Smooth muscle cell (in vitro differentiated cells): ENCODE results near the gene NDUFB6. TPM values are rescaled to one million over a fixed set of nuclear protein-coding genes. Genes with fewer than 3 reads are reported as not detected.

Experiments used
- DNase-seq: peaks from one replicate; lab custom pipeline; 2025; ENCODE audit not compliant: unreplicated experiment; lab: John Stamatoyannopoulos, UW
- H2AFZ ChIP-seq: fragments of 200-600 bp; sonication (generic); 2 replicates; pipeline ENCODE4 v1.6.0; 2016; ENCODE audit warnings: antibody characterized with exemption, low read depth, mild to moderate bottlenecking
- H3F3A ChIP-seq: fragments of 200-600 bp; sonication (generic); 2 replicates; pipeline ENCODE4 v1.6.0; 2017; ENCODE audit warnings: antibody characterized with exemption, low read depth
- H3K27ac ChIP-seq: fragments of 200-600 bp; sonication (generic); 2 replicates; pipeline ENCODE4 v1.5.1; 2016; ENCODE audit warnings: low read depth, mild to moderate bottlenecking
- H3K27me3 ChIP-seq: fragments of 200-600 bp; sonication (generic); 2 replicates; pipeline ENCODE4 v1.6.1; 2016; ENCODE audit warnings: low read depth, mild to moderate bottlenecking
- H3K36me3 ChIP-seq: fragments of 200-600 bp; sonication (generic); 2 replicates; pipeline ENCODE4 v1.5.1; 2016; ENCODE audit warnings: low read depth
- H3K4me1 ChIP-seq: fragments of 200-600 bp; sonication (generic); 2 replicates; pipeline ENCODE4 v1.5.1; 2016; ENCODE audit warnings: low read depth
- H3K4me2 ChIP-seq: fragments of 200-600 bp; sonication (generic); 2 replicates; pipeline ENCODE4 v1.6.0; 2016; ENCODE audit warnings: mild to moderate bottlenecking
- H3K4me3 ChIP-seq: fragments of 200-600 bp; sonication (generic); 2 replicates; pipeline ENCODE4 v1.5.1; 2016; ENCODE audit warnings: mild to moderate bottlenecking
- H3K79me2 ChIP-seq: fragments of 200-600 bp; sonication (generic); 2 replicates; pipeline ENCODE4 v1.6.0; 2016; ENCODE audit warnings: low read depth, mild to moderate bottlenecking
- H3K9ac ChIP-seq: fragments of 200-600 bp; sonication (generic); 2 replicates; pipeline ENCODE4 v1.6.0; 2016; ENCODE audit warnings: low read depth
- H3K9me3 ChIP-seq: fragments of 200-600 bp; sonication (generic); replicated peaks from 2 replicates; pipeline ENCODE4 v1.5.1; 2016; ENCODE audit warnings: low read depth
- H4K20me1 ChIP-seq: fragments of 200-600 bp; sonication (generic); 2 replicates; pipeline ENCODE4 v1.6.0; 2016; ENCODE audit warnings: low read depth
- WGBS: methylation state at CpG from one replicate; pipeline ENCODE4 v1.1.7; 2016; ENCODE audit warnings: low lambda C conversion rate; 5-methylcytosine and 5-hydroxymethylcytosine counted together
- polyA plus RNA-seq: library from polyadenylated mRNA; unstranded; fragments of >200 nt; fragmentation: Nextera tagmentation; extraction: Ambion mirVana; gene quantifications from 2 replicates; pipeline ENCODE4 v1.2.1, GENCODE V29; 2016
- total RNA-seq: library from RNA; depleted of rRNA; stranded (reverse); fragments of >200 nt; gene quantifications from 2 replicates; pipeline ENCODE4 v1.2.3, GENCODE V29; 2014
- TF ChIP-seq, protein P1 (sequence below): fragments of 200-600 bp; sonication (generic); IDR thresholded peaks from 2 replicates; pipeline ENCODE4 v1.5.1; 2017; ENCODE audit warnings: borderline replicate concordance, mild to moderate bottlenecking, antibody characterized with exemption; ENCODE audit not compliant: insufficient read depth, poor library complexity, severe bottlenecking

Gene NDUFB6
- total and polyA plus RNA-seq, 2 experiments from 2014 or later, result 162 to 172 TPM

DNA sequence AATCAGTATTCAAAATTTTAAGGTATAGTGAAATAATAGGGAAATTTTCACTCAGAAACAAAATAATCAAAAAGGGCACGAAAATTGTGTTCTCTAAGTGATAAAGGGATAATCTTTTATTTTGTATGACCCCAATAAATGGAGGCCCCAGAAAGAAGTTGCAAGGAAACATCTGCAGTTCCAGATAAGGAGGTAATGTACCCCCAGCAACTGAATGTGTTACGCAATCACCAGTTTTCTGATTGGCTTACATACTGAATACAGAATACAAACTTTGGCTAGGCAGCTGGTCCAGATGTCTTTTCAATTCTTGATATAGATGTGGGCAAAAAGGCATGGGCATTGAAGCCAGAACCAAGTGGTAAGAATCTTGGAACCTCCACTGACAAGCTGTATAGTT lies 18.9 kb downstream of the NDUFB6 start:
- Histone ChIP-seq H4K20me1 (peaks cover 17% of the 10 kb centered on the region), H3K79me2 (peaks cover 32% of the 10 kb centered on the region), H3K9ac (no peak overlapping the region), H3K36me3 (no peaks in the 10 kb centered on the region), H3K9me3 (no peaks in the 10 kb centered on the region), H3F3A (peaks cover 7% of the 10 kb centered on the region), H3K27ac (peak overlapping the region; percentile 94), H2AFZ (no peak overlapping the region), H3K4me1 (no peaks in the 10 kb centered on the region), H3K4me2 (no peak overlapping the region), H3K4me3 (no peak overlapping the region), H3K27me3 (no peaks in the 10 kb centered on the region)
- 83% methylated on average over 2 of the region's 2 CpGs for WGBS
- DNase-seq, result no peak
- TF ChIP-seq, protein P1, sequence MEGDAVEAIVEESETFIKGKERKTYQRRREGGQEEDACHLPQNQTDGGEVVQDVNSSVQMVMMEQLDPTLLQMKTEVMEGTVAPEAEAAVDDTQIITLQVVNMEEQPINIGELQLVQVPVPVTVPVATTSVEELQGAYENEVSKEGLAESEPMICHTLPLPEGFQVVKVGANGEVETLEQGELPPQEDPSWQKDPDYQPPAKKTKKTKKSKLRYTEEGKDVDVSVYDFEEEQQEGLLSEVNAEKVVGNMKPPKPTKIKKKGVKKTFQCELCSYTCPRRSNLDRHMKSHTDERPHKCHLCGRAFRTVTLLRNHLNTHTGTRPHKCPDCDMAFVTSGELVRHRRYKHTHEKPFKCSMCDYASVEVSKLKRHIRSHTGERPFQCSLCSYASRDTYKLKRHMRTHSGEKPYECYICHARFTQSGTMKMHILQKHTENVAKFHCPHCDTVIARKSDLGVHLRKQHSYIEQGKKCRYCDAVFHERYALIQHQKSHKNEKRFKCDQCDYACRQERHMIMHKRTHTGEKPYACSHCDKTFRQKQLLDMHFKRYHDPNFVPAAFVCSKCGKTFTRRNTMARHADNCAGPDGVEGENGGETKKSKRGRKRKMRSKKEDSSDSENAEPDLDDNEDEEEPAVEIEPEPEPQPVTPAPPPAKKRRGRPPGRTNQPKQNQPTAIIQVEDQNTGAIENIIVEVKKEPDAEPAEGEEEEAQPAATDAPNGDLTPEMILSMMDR, result no peak

DNA sequence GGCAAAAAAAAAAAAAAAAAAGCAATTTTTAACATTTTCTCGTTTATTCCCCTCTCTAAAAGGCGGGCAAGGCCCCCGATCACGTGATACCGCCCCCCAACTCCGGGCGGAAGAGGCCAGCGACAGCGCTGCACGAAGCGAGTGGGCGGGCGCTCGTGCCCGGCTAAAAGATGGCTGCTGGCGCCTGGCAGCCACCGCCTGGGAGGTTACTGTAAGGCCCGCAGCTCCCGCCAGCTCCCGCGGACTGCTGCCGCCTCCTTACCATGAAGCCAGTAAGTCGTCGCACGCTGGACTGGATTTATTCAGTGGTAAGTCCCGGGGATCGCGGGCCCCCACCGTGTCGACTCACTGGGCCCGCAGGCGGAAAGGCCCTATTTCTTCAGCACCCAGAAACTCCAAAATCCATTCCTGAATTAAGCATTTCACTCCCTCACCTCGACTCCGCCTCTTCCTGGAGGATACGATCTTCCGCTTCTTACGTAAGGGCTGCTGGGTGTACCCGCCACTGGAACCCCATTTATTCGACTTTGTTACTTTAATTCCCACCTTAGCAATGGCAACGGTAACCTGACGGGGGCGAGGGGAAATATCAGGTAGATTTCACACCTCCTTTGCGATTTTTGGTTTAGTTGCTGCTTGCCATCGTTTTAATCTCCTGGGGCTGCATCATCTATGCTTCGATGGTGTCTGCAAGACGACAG lies 20.6 kb downstream of the NDUFB6 start, which contains the start of the genes SMIM27 and TOPORS:
Gene SMIM27, plus strand, starts transcription at position 156 of the 701 bp plus-strand sequence. Its CDS starts 108 bp downstream, at position 264.
Gene TOPORS, minus strand, starts transcription at position 415 of the 701 bp plus-strand sequence. Its CDS starts 150 bp downstream, at position 265.
- H3K9me3 ChIP-seq, result no peaks in the 10 kb centered on the region
- H3K4me2 ChIP-seq, result peak within 1 kb of the TSS; percentile 95
- TF ChIP-seq, protein P1, result no peak
- peak; percentile 74 for DNase-seq
- H3F3A ChIP-seq, result peaks cover 7% of the 10 kb centered on the region
- no peaks in the 10 kb centered on the region for H3K27me3 ChIP-seq
- no peaks in the 10 kb centered on the region for H3K36me3 ChIP-seq
- H3K4me1 ChIP-seq, result no peaks in the 10 kb centered on the region
- peak within 1 kb of the TSS; percentile 96 for H2AFZ ChIP-seq
- peak within 1 kb of the TSS; percentile 94 for H3K9ac ChIP-seq
- H4K20me1 ChIP-seq, result peaks cover 35% of the 10 kb centered on the region
- under 1% methylated on average over 46 of the region's 46 CpGs for WGBS
- H3K27ac ChIP-seq, result peak within 1 kb of the TSS; percentile 94
- peaks cover 41% of the 10 kb centered on the region for H3K79me2 ChIP-seq
- peak within 1 kb of the TSS; percentile 82 for H3K4me3 ChIP-seq

DNA sequence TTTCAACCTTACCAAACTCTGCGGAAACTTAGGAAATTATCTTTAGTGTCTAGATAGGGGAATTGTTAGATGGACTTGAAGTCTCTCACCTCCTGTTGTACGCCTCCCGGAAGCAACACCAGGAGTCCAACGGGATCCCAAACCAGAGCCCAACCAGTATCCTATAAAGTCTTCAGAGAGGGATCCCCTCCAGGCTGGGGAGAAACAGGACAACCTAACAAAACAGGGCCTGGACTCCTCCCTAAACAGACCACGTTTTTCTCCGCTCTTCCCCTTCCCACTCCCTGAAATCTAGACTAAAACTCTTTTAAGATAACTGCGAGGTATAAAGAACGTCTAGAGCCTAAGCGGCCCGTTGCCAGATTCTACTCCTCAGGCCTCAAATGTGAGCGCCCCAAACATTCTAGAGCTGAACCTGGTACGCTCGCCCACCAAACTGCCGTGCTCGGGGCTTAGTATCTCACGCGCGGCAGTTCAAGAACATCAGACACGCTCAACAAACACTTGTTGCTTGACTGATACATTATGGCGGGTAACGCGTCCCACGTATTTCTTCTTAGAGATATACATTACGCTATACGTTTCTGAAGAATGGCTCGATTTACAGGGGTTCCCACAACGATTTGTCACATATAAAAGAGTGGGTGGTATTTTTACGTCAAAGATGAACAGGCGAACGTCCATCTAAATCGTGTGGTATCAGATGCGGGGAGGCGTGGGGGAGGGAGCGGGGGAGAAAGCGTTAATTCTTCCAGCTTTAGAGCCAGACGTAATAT lies 21.5 kb downstream of the NDUFB6 start:
- Histone ChIP-seq H3K27ac (peak overlapping the region; percentile 94), H3F3A (peaks cover 7% of the 10 kb centered on the region), H4K20me1 (peaks cover 43% of the 10 kb centered on the region), H3K4me1 (no peaks in the 10 kb centered on the region), H2AFZ (peak overlapping the region; percentile 81), H3K4me3 (peak overlapping the region; percentile 82), H3K79me2 (peaks cover 50% of the 10 kb centered on the region), H3K36me3 (no peaks in the 10 kb centered on the region), H3K9ac (peak overlapping the region; percentile 94), H3K4me2 (peak overlapping the region; percentile 95), H3K9me3 (no peaks in the 10 kb centered on the region), H3K27me3 (no peaks in the 10 kb centered on the region)
- WGBS, result under 1% methylated on average over 36 of the region's 36 CpGs
- peak; percentile 31 for DNase-seq
- TF ChIP-seq, protein P1, result no peak
